VCaP (cell line): ENCODE data around the gene CCDC200.

Source experiments
- H3K27ac ChIP-seq: fragments of 450-650 bp; 2 replicates; pipeline ENCODE4 v1.5.1; 2017
- CTCF ChIP-seq: fragments of 450-650 bp; conservative IDR thresholded peaks from 2 replicates; pipeline ENCODE4 v1.5.1; 2017; ENCODE audit warnings: mild to moderate bottlenecking, moderate library complexity

Gene CCDC200

GRCh38 chr17:43171586-43172487, 56.6 kb downstream of the CCDC200 start:
- no peak; the same call in 1 of the 2 replicates for TF ChIP-seq CTCF
- H3K27ac ChIP-seq = peak overlapping the region; percentile 98
